HCT116 (cell line): ENCODE results near the gene PAX7. TPM values are rescaled to one million over a fixed set of nuclear protein-coding genes. Genes with fewer than 3 reads are reported as not detected.

Source experiments
- ATAC-seq: fragments of 200-7000 bp; cut with Tn5 transposase; 2 replicates; pipeline ENCODE4 v1.9.1; 2020; ENCODE audit warnings: mild to moderate bottlenecking, moderate library complexity
- BruUV-seq: library from RNA; stranded (reverse); fragments of 400-500 nt; replicated peaks from 2 replicates; lab custom pipeline; 2021; lab: Mats Ljungman, UMichigan
- CTCF ChIA-PET: fragments of 300-600 bp; sonication (Branson Sonifier 250); formaldehyde crosslinking; loops from one replicate; lab custom pipeline; 2021; ENCODE audit warnings: antibody characterized with exemption; lab: Charles Lee
- POLR2A ChIA-PET: fragments of 300-600, 350-600 bp; sonication (Branson Sonifier 250); formaldehyde crosslinking; loops from one replicate; lab custom pipeline; 2021; ENCODE audit warnings: antibody characterized with exemption; lab: Charles Lee
- RAD21 ChIA-PET, 2 experiments: fragments of 300-600 bp; sonication (Branson Sonifier 250); formaldehyde crosslinking; loops; one replicate each; lab custom pipeline; 2023; ENCODE audit warnings: low total read pairs in 2 of 2; ENCODE audit not compliant: uncharacterized antibody in 2 of 2, unreplicated experiment in 2 of 2, low non-redundant PET in 1 of 2; lab: Charles Lee
- DNase-seq: peaks from one replicate; pipeline ENCODE4 v3.0.0-alpha.2; 2010; ENCODE audit warnings: low read depth, low spot score
- H2AFZ ChIP-seq: fragments of 200-600 bp; shearing (Covaris generic), sonication (generic); 2 replicates; pipeline ENCODE4 v1.6.1; 2017; ENCODE audit warnings: low read depth, mixed run types, mixed read lengths, antibody characterized with exemption, low read length; ENCODE audit not compliant: poor library complexity, severe bottlenecking
- H3K27ac ChIP-seq: 2 replicates; pipeline ENCODE4 v1.5.1; 2012; ENCODE audit warnings: low read depth, low read length
- H3K27me3 ChIP-seq: fragments of 200-600 bp; sonication (generic); 2 replicates; pipeline ENCODE4 v1.6.1; 2016; ENCODE audit warnings: mixed run types, low read length, mixed read lengths; ENCODE audit not compliant: insufficient read depth
- H3K36me3 ChIP-seq, 2 experiments: fragments of 200-500 bp in 1 of 2; fragments of 200-600 bp in 1 of 2; sonication (Bioruptor generic) in 1 of 2; sonication (generic) in 1 of 2; 2 replicates each; pipeline versions ENCODE4 v1.5.1 to v1.6.1; 2014 to 2016; ENCODE audit warnings: low read length in 2 of 2, inconsistent platforms in 1 of 2, mixed read lengths in 1 of 2, mixed run types in 1 of 2; ENCODE audit not compliant: insufficient read depth in 2 of 2, control insufficient read depth in 1 of 2
- H3K4me1 ChIP-seq, 2 experiments: fragments of 200-600 bp in 1 of 2; sonication (generic) in 1 of 2; 2 replicates each; pipeline versions ENCODE4 v1.5.1 to v1.6.1; 2012 to 2017; ENCODE audit warnings: low read length in 2 of 2, inconsistent platforms in 1 of 2, mild to moderate bottlenecking in 1 of 2, mixed read lengths in 1 of 2, mixed run types in 1 of 2, moderate library complexity in 1 of 2; ENCODE audit not compliant: insufficient read depth in 2 of 2, control insufficient read depth in 1 of 2
- H3K4me2 ChIP-seq: fragments of 200-600 bp; sonication (generic); 2 replicates; pipeline ENCODE4 v1.6.1; 2017; ENCODE audit warnings: mixed run types, low read length, mixed read lengths
- H3K4me3 ChIP-seq, 2 experiments: fragments of 200-600 bp in 1 of 2; sonication (generic) in 1 of 2; replicated peaks in 1 of 2; 2 replicates each; pipeline ENCODE4 v1.5.1; 2011 to 2016; ENCODE audit warnings: low read length in 2 of 2, control low read depth in 1 of 2, low read depth in 1 of 2, mild to moderate bottlenecking in 1 of 2, mixed read lengths in 1 of 2, mixed run types in 1 of 2
- H3K79me2 ChIP-seq: fragments of 200-600 bp; sonication (generic); 2 replicates; pipeline ENCODE4 v1.6.1; 2017; ENCODE audit warnings: mild to moderate bottlenecking, mixed run types, low read length, moderate library complexity, mixed read lengths; ENCODE audit not compliant: insufficient read depth
- H3K9ac ChIP-seq: fragments of 200-600 bp; sonication (generic); 2 replicates; pipeline ENCODE4 v1.6.1; 2016; ENCODE audit warnings: low read length, mixed read lengths
- H3K9me2 ChIP-seq: fragments of 200-600 bp; sonication (generic), shearing (Covaris generic); 2 replicates; pipeline ENCODE4 v1.6.1; 2017; ENCODE audit warnings: mixed run types, mild to moderate bottlenecking, moderate library complexity; ENCODE audit not compliant: insufficient read depth
- H3K9me3 ChIP-seq, 2 experiments: fragments of 200-500 bp in 1 of 2; fragments of 200-600 bp in 1 of 2; sonication (Bioruptor generic) in 1 of 2; sonication (generic) in 1 of 2; 2 replicates each; pipeline ENCODE4 v1.6.1; 2014 to 2017; ENCODE audit warnings: low read length in 2 of 2, mixed read lengths in 2 of 2, inconsistent platforms in 1 of 2, low read depth in 1 of 2, mild to moderate bottlenecking in 1 of 2, mixed run types in 1 of 2, moderate library complexity in 1 of 2; ENCODE audit not compliant: control insufficient read depth in 1 of 2, insufficient read depth in 1 of 2
- H4K20me1 ChIP-seq: fragments of 200-600 bp; sonication (generic), shearing (Covaris generic); 2 replicates; pipeline ENCODE4 v1.6.1; 2017; ENCODE audit warnings: mixed run types, mild to moderate bottlenecking, moderate library complexity; ENCODE audit not compliant: insufficient read depth
- ATF3 ChIP-seq: IDR thresholded peaks from 2 replicates; pipeline ENCODE4 v1.6.1; 2012
- CBX3 ChIP-seq: IDR thresholded peaks from 2 replicates; pipeline ENCODE4 v1.6.1; 2012; ENCODE audit warnings: low read depth
- CTCF ChIP-seq, 3 experiments: fragments of 200-600 bp in 1 of 3; sonication (generic) in 1 of 3; IDR thresholded peaks in 2 of 3; conservative IDR thresholded peaks in 1 of 3; 2 replicates each; pipeline ENCODE4 v1.5.1; 2012 to 2017; ENCODE audit warnings: low read depth in 2 of 3, low read length in 2 of 3, antibody characterized with exemption in 1 of 3, borderline replicate concordance in 1 of 3, control low read depth in 1 of 3, mild to moderate bottlenecking in 1 of 3, mixed read lengths in 1 of 3, mixed run types in 1 of 3, moderate library complexity in 1 of 3; ENCODE audit not compliant: insufficient read depth in 1 of 3
- EZH2 ChIP-seq: fragments of 200-600 bp; sonication (generic); IDR thresholded peaks from 2 replicates; pipeline ENCODE4 v1.6.1; 2017; ENCODE audit warnings: antibody characterized with exemption, mixed run types
- EZH2phosphoT487 ChIP-seq: fragments of 200-600 bp; IDR thresholded peaks from 2 replicates; pipeline ENCODE4 v1.6.1; 2018; ENCODE audit warnings: antibody characterized with exemption, borderline replicate concordance
- FOSL1 ChIP-seq: IDR thresholded peaks from 2 replicates; pipeline ENCODE4 v1.6.1; 2012; ENCODE audit warnings: low read depth
- POLR2A ChIP-seq: IDR thresholded peaks from 2 replicates; pipeline ENCODE4 v1.7.0; 2011; ENCODE audit warnings: borderline replicate concordance; ENCODE audit not compliant: insufficient read depth, insufficient read length; ENCODE audit errors: extremely low read depth
- POLR2AphosphoS5 ChIP-seq: IDR thresholded peaks from 2 replicates; pipeline ENCODE4 v1.6.1; 2011; ENCODE audit warnings: mild to moderate bottlenecking, low read depth, low read length, moderate library complexity
- REST ChIP-seq: IDR thresholded peaks from 2 replicates; pipeline ENCODE4 v1.6.1; 2012; ENCODE audit warnings: low read depth
- SIN3A ChIP-seq: IDR thresholded peaks from 2 replicates; pipeline ENCODE4 v1.6.1; 2012; ENCODE audit warnings: low read depth
- SP1 ChIP-seq: IDR thresholded peaks from 2 replicates; pipeline ENCODE4 v1.6.1; 2012; ENCODE audit warnings: low read depth
- SRF ChIP-seq: IDR thresholded peaks from 2 replicates; pipeline ENCODE4 v1.6.1; 2012; ENCODE audit warnings: low read depth
- TCF7L2 ChIP-seq: IDR thresholded peaks from 2 replicates; pipeline ENCODE4 v1.7.0; 2011; ENCODE audit warnings: borderline replicate concordance, inconsistent platforms; ENCODE audit not compliant: insufficient read depth, insufficient read length; ENCODE audit errors: extremely low read depth
- intact Hi-C: fragments of 100-400 bp; cut with micrococcal nuclease; formaldehyde crosslinking; loops from 2 replicates; pipeline ENCODE4 v1.10.0; 2022
- total RNA-seq: library from RNA; stranded (reverse); gene quantifications from one replicate; pipeline ENCODE4 v1.2.1, GENCODE V29; 2021; ENCODE audit not compliant: unreplicated experiment

Gene PAX7
- total RNA-seq, 1 experiment from 2014 or later: not detected

- TF ChIP-seq SIN3A (no peak), REST (no peak), EZH2phosphoT487 (no peak), CTCF (IDR thresholded peaks at IDR 0.05 in 2 of 3, conservative IDR thresholded peaks at IDR 0.05 in 1 of 3; ENCODE audit: borderline replicate concordance in 1 of 3, insufficient read depth in 1 of 3, low read depth in 2 of 3, low read length in 2 of 3) (no peak), TCF7L2 (no peak), SRF (no peak), CBX3 (no peak), ATF3 (no peak), POLR2A (no peak), EZH2 (no peak), SP1 (no peak), FOSL1 (no peak), POLR2AphosphoS5 (no peak)
- TF ChIP-seq, all 23 proteins: peak for 0
- no peak overlapping the region for H3K27ac ChIP-seq
- H3K4me3 ChIP-seq: no peak overlapping the region
- ChIA-PET POLR2A (no interaction called here), CTCF (no interaction called here), RAD21 (no interaction called here)
- no peaks in the 10 kb centered on the region for H3K79me2 ChIP-seq
- ATAC-seq (no peak), DNase-seq (no peak)
- H3K27me3 ChIP-seq: no peaks in the 10 kb centered on the region
- H3K9me3 ChIP-seq: no peaks in the 10 kb centered on the region
- no peak overlapping the region for H3K4me2 ChIP-seq
- intact Hi-C loops: no loop called here
- H3K4me1 ChIP-seq: no peaks in the 10 kb centered on the region; a peak in 2 of 4 replicates
- H2AFZ ChIP-seq: no peak overlapping the region
- H3K36me3 ChIP-seq: no peaks in the 10 kb centered on the region
- H3K9me2 ChIP-seq: no peaks in the 10 kb centered on the region
- no peak overlapping the region for H3K9ac ChIP-seq
- H4K20me1 ChIP-seq: no peaks in the 10 kb centered on the region
- no TSS peak for BruUV-seq
These were observed 56.6 kb downstream of the PAX7 start for GRCh38 chr1:18687273-18687672.
